ENCODE results near the gene ATP5ME. TPM values are rescaled to one million over a fixed set of nuclear protein-coding genes. Genes with fewer than 3 reads are reported as not detected.
A peak's percentile ranks its signal among the peaks of the same experiment; 100 is the strongest.

Gene ATP5ME
- total and polyA plus RNA-seq, 3 donors from 2014 or later = 123 to 299 (median 139) TPM

GRCh38 chr4:677431-678293, 3.6 kb upstream of the ATP5ME start:
- Histone ChIP-seq H3K27ac (no peak overlapping the region), H3K9me3 (no peaks in the 10 kb centered on the region), H3K4me1 (peaks cover 31% of the 10 kb centered on the region), H3K27me3 (no peaks in the 10 kb centered on the region), H3K4me3 (no peak overlapping the region), H3K36me3 (ENCODE audit: low read depth, missing control alignments) (no peaks in the 10 kb centered on the region)
- no peak for DNase-seq
- WGBS, 2 donors = 66 to 81% methylated on average over 12 to 26 of the region's 26 CpGs
- intact Hi-C loops (cut with DNase I; ENCODE audit: low total_unique reads) = no loop called here
- TF ChIP-seq, protein P1, sequence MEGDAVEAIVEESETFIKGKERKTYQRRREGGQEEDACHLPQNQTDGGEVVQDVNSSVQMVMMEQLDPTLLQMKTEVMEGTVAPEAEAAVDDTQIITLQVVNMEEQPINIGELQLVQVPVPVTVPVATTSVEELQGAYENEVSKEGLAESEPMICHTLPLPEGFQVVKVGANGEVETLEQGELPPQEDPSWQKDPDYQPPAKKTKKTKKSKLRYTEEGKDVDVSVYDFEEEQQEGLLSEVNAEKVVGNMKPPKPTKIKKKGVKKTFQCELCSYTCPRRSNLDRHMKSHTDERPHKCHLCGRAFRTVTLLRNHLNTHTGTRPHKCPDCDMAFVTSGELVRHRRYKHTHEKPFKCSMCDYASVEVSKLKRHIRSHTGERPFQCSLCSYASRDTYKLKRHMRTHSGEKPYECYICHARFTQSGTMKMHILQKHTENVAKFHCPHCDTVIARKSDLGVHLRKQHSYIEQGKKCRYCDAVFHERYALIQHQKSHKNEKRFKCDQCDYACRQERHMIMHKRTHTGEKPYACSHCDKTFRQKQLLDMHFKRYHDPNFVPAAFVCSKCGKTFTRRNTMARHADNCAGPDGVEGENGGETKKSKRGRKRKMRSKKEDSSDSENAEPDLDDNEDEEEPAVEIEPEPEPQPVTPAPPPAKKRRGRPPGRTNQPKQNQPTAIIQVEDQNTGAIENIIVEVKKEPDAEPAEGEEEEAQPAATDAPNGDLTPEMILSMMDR (IDR thresholded peaks at IDR 0.05) = no peak
- TF ChIP-seq POLR2A (IDR thresholded peaks at IDR 0.05) = no peak

DNA sequence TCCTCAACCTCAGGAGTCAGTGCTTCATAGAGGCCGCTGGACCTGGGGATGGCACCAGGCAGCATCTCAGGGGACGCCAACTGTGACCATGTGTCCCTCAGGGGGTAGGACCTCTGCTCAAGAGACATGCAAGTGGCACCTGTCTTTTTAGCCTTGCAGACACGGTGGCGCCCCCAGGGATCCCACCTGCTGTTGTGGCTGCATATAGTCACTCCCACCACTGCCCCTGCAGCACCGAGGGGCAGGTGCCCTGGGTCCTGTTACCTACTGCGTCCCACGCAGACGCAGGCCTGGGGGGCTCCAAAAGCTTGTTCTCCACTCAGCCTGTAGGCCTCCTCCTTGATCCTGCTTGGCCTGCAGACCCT, 2.8 kb upstream of the ATP5ME start:
- TF ChIP-seq, protein P1 (IDR thresholded peaks at IDR 0.05) = no peak
- TF ChIP-seq POLR2A (IDR thresholded peaks at IDR 0.05) = no peak
- H3K27ac ChIP-seq = no peak overlapping the region
- WGBS, 2 donors = 82% methylated on average over 8 of the region's 8 CpGs; no CpG with 5 or more reads in 1 of the 2 donors
- H3K4me3 ChIP-seq = no peak overlapping the region
- no peak for DNase-seq
- H3K4me1 ChIP-seq = peaks cover 31% of the 10 kb centered on the region
- no peaks in the 10 kb centered on the region for H3K9me3 ChIP-seq
- intact Hi-C loops (cut with DNase I; ENCODE audit: low total_unique reads) = no loop called here
- H3K27me3 ChIP-seq = no peaks in the 10 kb centered on the region
- no peaks in the 10 kb centered on the region for H3K36me3 ChIP-seq (ENCODE audit: low read depth, missing control alignments)

DNA sequence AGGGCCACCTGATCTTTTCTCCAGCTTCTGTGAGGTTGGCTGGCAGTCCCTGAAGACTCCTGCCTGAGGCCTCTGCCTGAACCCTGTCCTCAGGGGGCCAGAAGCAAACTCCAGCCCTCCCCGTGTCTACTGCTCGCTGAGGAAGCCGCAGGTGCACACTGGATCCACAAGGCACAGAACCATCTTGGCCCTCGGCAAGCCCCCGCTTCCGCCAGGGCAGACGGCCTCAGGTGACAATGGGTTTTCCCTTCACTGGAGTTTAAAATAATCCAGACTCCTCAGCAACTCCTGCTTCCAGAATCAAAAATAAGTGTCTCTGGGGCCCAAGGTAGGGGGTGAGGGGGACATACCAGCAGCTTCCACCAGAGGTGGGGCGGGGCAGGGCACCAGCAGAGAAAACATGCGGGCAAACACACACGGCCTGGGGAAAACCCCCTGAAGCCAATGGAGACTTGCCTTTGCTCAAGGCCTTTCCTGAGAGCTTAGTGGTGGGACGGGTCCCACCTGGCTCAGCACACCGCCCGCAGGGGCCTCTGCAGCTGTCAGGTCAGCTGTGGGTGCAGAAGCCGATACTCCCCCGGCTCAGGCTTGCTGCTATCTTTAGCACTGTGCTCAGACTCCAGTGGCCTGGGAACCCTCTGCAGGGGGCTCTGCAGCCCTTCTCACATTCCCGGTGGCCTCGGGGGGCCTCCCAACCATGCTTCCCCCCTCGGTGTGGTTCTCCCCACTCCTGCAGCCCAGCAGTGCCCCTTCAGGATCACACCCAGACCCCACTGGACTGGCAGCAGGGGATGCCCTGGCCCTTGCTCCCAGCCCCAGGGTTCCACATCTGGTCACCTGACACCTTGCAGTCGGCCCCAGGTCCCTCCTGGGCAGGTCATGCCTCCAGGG, 2.1 kb upstream of the ATP5ME start:
- no peak overlapping the region for H3K4me3 ChIP-seq
- no peaks in the 10 kb centered on the region for H3K27me3 ChIP-seq
- H3K4me1 ChIP-seq = peaks cover 30% of the 10 kb centered on the region
- intact Hi-C loops (cut with DNase I; ENCODE audit: low total_unique reads) = no loop called here
- H3K27ac ChIP-seq = no peak overlapping the region
- DNase-seq = no peak
- H3K36me3 ChIP-seq (ENCODE audit: low read depth, missing control alignments) = no peaks in the 10 kb centered on the region
- WGBS, 2 donors = 58 to 76% methylated on average over 7 to 19 of the region's 19 CpGs
- TF ChIP-seq POLR2A (IDR thresholded peaks at IDR 0.05) = no peak
- TF ChIP-seq, protein P1 (IDR thresholded peaks at IDR 0.05) = no peak
- H3K9me3 ChIP-seq = no peaks in the 10 kb centered on the region

GRCh38 chr4:675036-675882, 1.2 kb upstream of the ATP5ME start:
- Histone ChIP-seq H3K4me3 (peak overlapping the region; percentile 92 to 99), H3K4me1 (peaks cover 21% of the 10 kb centered on the region), H3K27ac (peak overlapping the region; percentile 96 to 97), H3K27me3 (no peaks in the 10 kb centered on the region), H3K36me3 (ENCODE audit: low read depth, missing control alignments) (no peaks in the 10 kb centered on the region), H3K9me3 (no peaks in the 10 kb centered on the region)
- no peak for DNase-seq
- WGBS, 2 donors = 39 to 46% methylated on average over 15 to 26 of the region's 26 CpGs
- intact Hi-C loops (cut with DNase I; ENCODE audit: low total_unique reads) = no loop called here
- TF ChIP-seq, protein P1 (IDR thresholded peaks at IDR 0.05) = no peak
- TF ChIP-seq POLR2A (IDR thresholded peaks at IDR 0.05) = no peak
